ENCODE measurements around the gene ARID5B.

Gene ARID5B

DNA sequence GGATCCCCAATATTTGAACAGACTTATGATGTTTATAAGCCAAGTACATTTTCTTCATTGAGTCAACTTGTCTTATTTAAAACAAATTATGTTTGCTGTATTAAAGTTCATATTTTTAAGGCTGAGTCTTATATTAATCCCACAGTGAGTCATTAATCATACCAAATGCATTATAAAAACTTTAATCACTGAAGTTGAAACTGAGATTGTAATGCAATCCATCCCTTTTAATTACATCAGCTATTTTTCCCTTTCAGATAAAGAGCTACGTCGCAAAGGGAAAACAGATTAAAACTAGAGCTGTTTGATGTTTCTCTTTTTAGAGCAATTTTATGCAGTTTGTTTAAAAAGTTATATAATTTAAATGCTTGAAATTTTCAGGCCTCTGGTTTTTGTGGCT is 183.0 kb downstream of the ARID5B start:
- POLR2A ChIA-PET: interaction anchor here (0.9 to 1.0 kb wide), 2 partner anchors 31 to 35 kb away, joined by 3 read pairs; no protein-coding TSS in a partner anchor
- DNase-seq (ENCODE audit: low read depth, low spot score): no peak
- CTCF ChIA-PET: interaction anchor here (1.0 to 1.2 kb wide), 2 partner anchors 44 to 164 kb away, joined by 3 read pairs; no protein-coding TSS in a partner anchor
- no peak overlapping the region for H3K4me3 ChIP-seq (ENCODE audit: low read depth, low read length)
- no peak for TF ChIP-seq CTCF (IDR thresholded peaks at IDR 0.05; ENCODE audit: insufficient read depth, low read length, missing control alignments)

- TF ChIP-seq CTCF (IDR thresholded peaks at IDR 0.05; ENCODE audit: insufficient read depth, low read length, missing control alignments): no peak
- ChIA-PET POLR2A (no interaction called here), CTCF (interaction anchor here (1.0 to 1.2 kb wide), 3 partner anchors 45 to 163 kb away, joined by 3 to 4 read pairs (median 3); no protein-coding TSS in a partner anchor)
- DNase-seq (ENCODE audit: low read depth, low spot score): no peak
- no peak overlapping the region for H3K4me3 ChIP-seq (ENCODE audit: low read depth, low read length)
Measured at GRCh38 chr10:62085404-62085803, 183.9 kb downstream of the ARID5B start.

- POLR2A ChIA-PET: no interaction called here
- CTCF ChIA-PET: interaction anchor here (1.1 kb wide), 1 partner anchor 159 kb away, joined by 4 read pairs; no protein-coding TSS in a partner anchor
- no peak overlapping the region for H3K4me3 ChIP-seq (ENCODE audit: low read depth, low read length)
- no peak for DNase-seq (ENCODE audit: low read depth, low spot score)
- TF ChIP-seq CTCF (IDR thresholded peaks at IDR 0.05; ENCODE audit: insufficient read depth, low read length, missing control alignments): no peak
Measured at GRCh38 chr10:62085821-62086220, 184.3 kb downstream of the ARID5B start.

GRCh38 chr10:62087329-62087728 is 185.8 kb downstream of the ARID5B start:
- ChIA-PET POLR2A (interaction anchor here (0.6 kb wide), 1 partner anchor 48 kb away, joined by 3 read pairs; no protein-coding TSS in a partner anchor), CTCF (interaction anchor here (1.7 kb wide), 1 partner anchor 48 kb away, joined by 5 read pairs; no protein-coding TSS in a partner anchor)
- no peak for DNase-seq (ENCODE audit: low read depth, low spot score)
- TF ChIP-seq CTCF (IDR thresholded peaks at IDR 0.05; ENCODE audit: insufficient read depth, low read length, missing control alignments): no peak
- no peak overlapping the region for H3K4me3 ChIP-seq (ENCODE audit: low read depth, low read length)

- ChIA-PET POLR2A (no interaction called here), CTCF (interaction anchor here (1.6 to 2.0 kb wide), 3 partner anchors 9 to 157 kb away, joined by 5 read pairs; no protein-coding TSS in a partner anchor)
- H3K4me3 ChIP-seq (ENCODE audit: low read depth, low read length): no peak overlapping the region
- TF ChIP-seq CTCF (IDR thresholded peaks at IDR 0.05; ENCODE audit: insufficient read depth, low read length, missing control alignments): no peak
- DNase-seq (ENCODE audit: low read depth, low spot score): no peak
Measured at GRCh38 chr10:62088786-62089185, 187.3 kb downstream of the ARID5B start.

GRCh38 chr10:62092301-62093030 is 191.0 kb downstream of the ARID5B start:
- DNase-seq (ENCODE audit: low read depth, low spot score): no peak
- POLR2A ChIA-PET: no interaction called here
- CTCF ChIA-PET: interaction anchor here (1.0 to 1.7 kb wide), 3 partner anchors 12 to 153 kb away, joined by 3 to 5 read pairs (median 3); no protein-coding TSS in a partner anchor

More at GRCh38 chr10:62092301-62093030, 191.0 kb downstream of the ARID5B start:
- no peak for TF ChIP-seq CTCF (IDR thresholded peaks at IDR 0.05; ENCODE audit: insufficient read depth, low read length, missing control alignments)
- H3K4me3 ChIP-seq (ENCODE audit: low read depth, low read length): no peak overlapping the region
